Gastroesophageal sphincter (tissue), 3 donors: Measurements from ENCODE around the gene RRN3.
A peak's percentile ranks its signal among the peaks of the same experiment; 100 is the strongest.

Source experiments
- CTCF ChIP-seq, 4 experiments: fragments of 200-600 bp in 2 of 4; fragments of 450-650 bp in 2 of 4; sonication (generic) in 1 of 4; IDR thresholded peaks; one replicate each; pipeline ENCODE4 v1.5.1; 2017 to 2019; ENCODE audit warnings: antibody characterized with exemption in 4 of 4, mild to moderate bottlenecking in 2 of 4, moderate library complexity in 2 of 4
- EP300 ChIP-seq: sonication (generic); formaldehyde crosslinking; IDR thresholded peaks from one replicate; pipeline ENCODE4 v1.6.1; 2017; ENCODE audit warnings: antibody characterized with exemption, mild to moderate bottlenecking
- POLR2A ChIP-seq, 2 donors: fragments of 450-650 bp; IDR thresholded peaks; one replicate each; pipeline ENCODE4 v1.6.1; 2017; ENCODE audit warnings: antibody characterized with exemption in 2 of 2, mild to moderate bottlenecking in 2 of 2, moderate library complexity in 1 of 2
- POLR2AphosphoS5 ChIP-seq: sonication (generic); formaldehyde crosslinking; IDR thresholded peaks from one replicate; pipeline ENCODE4 v1.6.1; 2017; ENCODE audit warnings: antibody characterized with exemption

GRCh38 chr16:15041271-15042004, 52.6 kb downstream of the RRN3 start:
- TF ChIP-seq CTCF (IDR thresholded peaks at IDR 0.05) (peak in 2 of 4 experiments; percentile 40 to 42), POLR2AphosphoS5 (peak; percentile 43), POLR2A (IDR thresholded peaks at IDR 0.05) (no peak), EP300 (no peak)
